ENCODE measurements around the gene GIMAP4. TPM values are rescaled to one million over a fixed set of nuclear protein-coding genes. Genes with fewer than 3 reads are reported as not detected.
"Not testable (repeated sequence)": the region's sequence is repeated elsewhere in the genome, so short reads cannot be mapped to it uniquely, and the experiment has no call there.

GIMAP4 gene
- total RNA-seq, 1 experiment from 2014 or later = not detected

DNA sequence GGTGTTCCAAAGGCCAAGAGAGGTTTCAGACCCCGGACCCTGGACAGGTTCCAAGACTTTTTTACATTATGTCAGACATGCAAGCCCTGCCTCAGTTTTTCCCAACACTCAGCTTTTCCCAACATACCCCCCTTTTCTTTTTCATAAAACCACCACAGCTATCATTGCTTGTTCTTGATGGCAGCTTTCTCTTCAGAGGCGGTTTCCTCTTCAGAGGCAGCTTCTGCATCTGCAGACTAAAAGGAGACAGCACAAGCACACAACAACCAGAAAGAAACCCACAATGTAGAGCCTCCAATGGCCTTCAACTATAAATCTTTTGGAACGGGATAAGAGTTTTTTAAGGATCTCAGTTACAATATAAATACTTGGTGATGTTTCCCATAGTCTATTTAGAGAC is 45.7 kb downstream of the GIMAP4 start:
- Mint-ChIP-seq H3K27me3 (ENCODE audit: unreplicated experiment) (no peaks in the 10 kb centered on the region), H3K36me3 (ENCODE audit: insufficient read depth, unreplicated experiment) (no peaks in the 10 kb centered on the region), H3K4me1 (ENCODE audit: low read depth, unreplicated experiment) (no peaks in the 10 kb centered on the region), H3K4me3 (ENCODE audit: low read depth, unreplicated experiment) (no peak overlapping the region), H3K27ac (ENCODE audit: unreplicated experiment) (no peak overlapping the region), H3K9me3 (ENCODE audit: low read depth, unreplicated experiment) (peaks cover 3% of the 10 kb centered on the region)
- intact Hi-C loops (cut with micrococcal nuclease; ENCODE audit: unreplicated experiment) = no loop called here
- BruUV-seq (replicated peaks) = no TSS peak
- CTCF ChIA-PET = no interaction called here
- DNase-seq = no peak
- TF ChIP-seq, protein P1, sequence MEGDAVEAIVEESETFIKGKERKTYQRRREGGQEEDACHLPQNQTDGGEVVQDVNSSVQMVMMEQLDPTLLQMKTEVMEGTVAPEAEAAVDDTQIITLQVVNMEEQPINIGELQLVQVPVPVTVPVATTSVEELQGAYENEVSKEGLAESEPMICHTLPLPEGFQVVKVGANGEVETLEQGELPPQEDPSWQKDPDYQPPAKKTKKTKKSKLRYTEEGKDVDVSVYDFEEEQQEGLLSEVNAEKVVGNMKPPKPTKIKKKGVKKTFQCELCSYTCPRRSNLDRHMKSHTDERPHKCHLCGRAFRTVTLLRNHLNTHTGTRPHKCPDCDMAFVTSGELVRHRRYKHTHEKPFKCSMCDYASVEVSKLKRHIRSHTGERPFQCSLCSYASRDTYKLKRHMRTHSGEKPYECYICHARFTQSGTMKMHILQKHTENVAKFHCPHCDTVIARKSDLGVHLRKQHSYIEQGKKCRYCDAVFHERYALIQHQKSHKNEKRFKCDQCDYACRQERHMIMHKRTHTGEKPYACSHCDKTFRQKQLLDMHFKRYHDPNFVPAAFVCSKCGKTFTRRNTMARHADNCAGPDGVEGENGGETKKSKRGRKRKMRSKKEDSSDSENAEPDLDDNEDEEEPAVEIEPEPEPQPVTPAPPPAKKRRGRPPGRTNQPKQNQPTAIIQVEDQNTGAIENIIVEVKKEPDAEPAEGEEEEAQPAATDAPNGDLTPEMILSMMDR (IDR thresholded peaks at IDR 0.05; ENCODE audit: unreplicated experiment) = no peak

DNA sequence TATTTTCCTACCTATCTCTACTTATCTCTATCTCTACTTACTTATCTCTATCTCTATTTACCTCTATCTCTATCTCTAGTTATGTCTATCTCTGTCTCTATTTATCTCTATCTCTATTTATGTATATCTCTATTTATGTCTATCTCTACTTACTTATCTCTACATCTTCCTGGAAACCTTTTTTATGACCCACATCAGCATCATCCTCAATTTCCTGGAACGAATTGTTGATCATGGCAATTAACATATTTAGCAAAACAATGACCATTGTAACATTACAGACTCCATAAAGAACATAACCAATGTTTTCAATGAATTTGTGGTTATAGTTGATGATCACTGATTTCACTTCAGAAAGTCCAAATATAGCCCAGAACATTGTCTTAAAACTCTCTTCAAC is 46.7 kb downstream of the GIMAP4 start:
- Mint-ChIP-seq H3K4me3 (ENCODE audit: low read depth, unreplicated experiment) (no peak overlapping the region), H3K36me3 (ENCODE audit: insufficient read depth, unreplicated experiment) (no peaks in the 10 kb centered on the region), H3K9me3 (ENCODE audit: low read depth, unreplicated experiment) (peaks cover 3% of the 10 kb centered on the region), H3K27ac (ENCODE audit: unreplicated experiment) (no peak overlapping the region), H3K27me3 (ENCODE audit: unreplicated experiment) (no peaks in the 10 kb centered on the region), H3K4me1 (ENCODE audit: low read depth, unreplicated experiment) (no peaks in the 10 kb centered on the region)
- no peak for DNase-seq
- TF ChIP-seq, protein P1 (IDR thresholded peaks at IDR 0.05; ENCODE audit: unreplicated experiment) = no peak
- intact Hi-C loops (cut with micrococcal nuclease; ENCODE audit: unreplicated experiment) = no loop called here
- BruUV-seq (replicated peaks) = no TSS peak
- CTCF ChIA-PET = no interaction called here

DNA sequence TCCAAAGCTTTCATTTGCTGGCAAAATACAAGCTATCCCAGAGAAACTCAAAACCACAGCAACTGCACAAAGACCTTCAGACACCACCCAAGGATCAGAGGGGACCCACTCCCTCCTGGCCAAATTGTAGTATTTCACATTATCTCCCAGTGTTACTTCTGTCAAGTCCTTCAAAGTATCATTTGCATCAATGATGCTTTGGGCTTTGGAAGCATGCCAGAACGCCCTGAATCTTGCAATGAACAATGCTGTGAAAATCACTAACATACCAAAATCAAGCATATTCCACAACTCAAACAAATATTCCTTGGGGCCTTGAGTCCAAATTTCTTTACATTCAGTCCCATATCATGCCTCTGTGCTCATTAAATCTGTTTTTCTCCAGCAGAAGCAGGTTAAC is 47.2 kb downstream of the GIMAP4 start:
- H3K27ac Mint-ChIP-seq (ENCODE audit: unreplicated experiment); H3K4me3 Mint-ChIP-seq (ENCODE audit: low read depth, unreplicated experiment); H3K9me3 Mint-ChIP-seq (ENCODE audit: low read depth, unreplicated experiment); DNase-seq; H3K4me1 Mint-ChIP-seq (ENCODE audit: low read depth, unreplicated experiment); CTCF ChIA-PET; BruUV-seq (replicated peaks); intact Hi-C loops (cut with micrococcal nuclease; ENCODE audit: unreplicated experiment); H3K36me3 Mint-ChIP-seq (ENCODE audit: insufficient read depth, unreplicated experiment); H3K27me3 Mint-ChIP-seq (ENCODE audit: unreplicated experiment): not testable (repeated sequence)

DNA sequence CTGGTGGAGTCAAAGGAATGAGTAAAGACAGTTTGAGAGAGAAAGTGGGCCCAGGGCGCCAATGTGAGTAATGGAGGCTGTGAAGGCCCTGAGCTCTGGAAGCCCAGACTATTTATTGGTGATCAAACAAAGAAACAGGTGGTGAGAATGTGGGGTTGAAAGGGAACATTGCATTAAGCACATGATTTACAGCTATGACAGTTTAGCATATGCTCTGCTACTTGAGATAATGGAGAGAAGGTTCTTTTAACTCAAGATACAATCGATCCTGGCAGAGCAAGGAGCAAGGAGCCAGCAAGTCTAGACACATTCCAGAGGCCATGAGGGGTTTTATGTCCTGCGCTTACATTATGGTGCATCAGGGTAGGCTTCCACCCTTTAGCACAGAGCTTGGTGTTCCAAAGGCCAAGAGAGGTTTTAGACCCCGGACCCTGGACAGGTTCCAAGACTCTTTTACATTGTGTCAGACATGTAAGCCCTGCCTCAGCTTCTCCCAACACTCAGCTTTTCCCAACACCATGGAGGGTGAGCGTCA is 48.1 kb downstream of the GIMAP4 start:
- H3K9me3 Mint-ChIP-seq (ENCODE audit: low read depth, unreplicated experiment); CTCF ChIA-PET; intact Hi-C loops (cut with micrococcal nuclease; ENCODE audit: unreplicated experiment); H3K36me3 Mint-ChIP-seq (ENCODE audit: insufficient read depth, unreplicated experiment); DNase-seq; H3K4me3 Mint-ChIP-seq (ENCODE audit: low read depth, unreplicated experiment); BruUV-seq (replicated peaks); H3K27me3 Mint-ChIP-seq (ENCODE audit: unreplicated experiment); H3K27ac Mint-ChIP-seq (ENCODE audit: unreplicated experiment); H3K4me1 Mint-ChIP-seq (ENCODE audit: low read depth, unreplicated experiment): not testable (repeated sequence)

DNA sequence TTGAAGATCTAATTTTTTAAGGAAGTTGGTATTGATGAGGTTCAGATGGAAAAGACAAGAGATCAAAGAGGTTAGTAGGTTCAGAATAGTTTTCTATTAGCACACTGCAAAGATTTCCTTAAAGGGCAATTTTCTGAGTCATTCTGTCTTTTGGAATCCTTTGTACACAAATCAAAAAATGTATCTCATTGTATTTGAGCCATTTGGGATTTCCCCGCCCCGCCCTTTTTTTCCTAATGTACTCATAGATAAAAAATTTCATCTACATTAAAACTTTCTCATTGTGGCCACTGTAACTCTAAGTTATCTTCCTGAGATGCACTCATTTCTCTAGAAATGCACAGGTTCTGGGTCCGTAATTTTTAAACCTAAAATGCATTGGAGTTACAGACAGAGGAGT is 52.9 kb downstream of the GIMAP4 start:
- peaks cover under 1% of the 10 kb centered on the region for H3K27me3 Mint-ChIP-seq (ENCODE audit: unreplicated experiment)
- CTCF ChIA-PET = no interaction called here
- H3K9me3 Mint-ChIP-seq (ENCODE audit: low read depth, unreplicated experiment) = no peaks in the 10 kb centered on the region
- no peak overlapping the region for H3K27ac Mint-ChIP-seq (ENCODE audit: unreplicated experiment)
- BruUV-seq (replicated peaks) = no TSS peak
- H3K4me3 Mint-ChIP-seq (ENCODE audit: low read depth, unreplicated experiment) = no peak overlapping the region
- TF ChIP-seq, protein P1 (IDR thresholded peaks at IDR 0.05; ENCODE audit: unreplicated experiment) = no peak
- intact Hi-C loops (cut with micrococcal nuclease; ENCODE audit: unreplicated experiment) = no loop called here
- DNase-seq = peak; percentile 9
- no peaks in the 10 kb centered on the region for H3K36me3 Mint-ChIP-seq (ENCODE audit: insufficient read depth, unreplicated experiment)
- H3K4me1 Mint-ChIP-seq (ENCODE audit: low read depth, unreplicated experiment) = peaks cover 7% of the 10 kb centered on the region
